Measurements from ENCODE around the gene TBL3. TPM values are rescaled to one million over a fixed set of nuclear protein-coding genes. Genes with fewer than 3 reads are reported as not detected.

Gene TBL3
- total and polyA plus RNA-seq, 2 donors (not counting 1 experiment from before 2014, with no cell fraction given), result 31.9 to 52.2 TPM

DNA sequence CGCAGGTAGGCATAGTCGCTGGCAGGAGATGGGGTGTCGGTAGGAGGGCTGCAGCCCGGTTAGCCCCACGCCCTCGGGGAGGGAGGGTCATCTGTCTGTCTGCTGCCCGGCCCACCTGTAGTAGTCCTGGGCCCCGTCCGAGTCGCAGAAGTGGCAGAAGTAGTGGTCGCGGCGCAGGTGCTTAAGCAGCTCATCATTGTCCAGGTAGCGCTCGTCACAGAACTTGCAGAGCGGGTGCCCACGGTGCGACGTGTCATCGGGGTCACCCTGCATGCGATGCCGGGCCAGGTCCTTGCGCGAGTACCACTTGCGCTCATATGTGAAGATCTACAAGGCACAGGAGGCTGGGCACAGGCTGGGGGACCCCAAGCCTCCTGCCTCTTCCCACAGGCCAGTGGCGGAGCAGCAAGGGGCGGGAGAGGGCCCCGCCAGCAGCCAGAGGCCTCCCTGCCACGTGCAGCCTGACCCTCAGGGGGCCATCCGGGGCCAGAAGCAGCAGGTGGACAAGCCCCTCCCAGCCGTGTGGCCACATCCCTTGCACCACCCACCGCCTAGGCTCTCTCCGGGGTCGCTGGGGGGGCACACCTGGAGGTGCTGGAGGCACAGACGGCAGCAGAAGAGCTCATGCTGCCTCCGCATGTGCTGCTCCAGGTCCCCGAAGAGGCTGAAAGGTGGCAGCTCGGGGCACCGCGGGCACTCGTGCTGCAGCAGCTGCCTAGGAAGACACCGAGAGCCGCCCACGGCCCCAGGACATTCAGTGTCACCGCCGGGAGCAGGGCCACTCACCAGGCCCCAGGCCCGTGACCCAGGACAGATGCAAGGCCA, 30.8 kb downstream of the TBL3 start:
- Histone ChIP-seq H3K27ac (ENCODE audit: low read length in 2 of 2) (no peak overlapping the region), H3K9me3 (ENCODE audit: control extremely low read depth in 1 of 3, control insufficient read depth in 2 of 3, insufficient read depth in 1 of 3, low read length in 2 of 3) (no peaks in the 10 kb centered on the region), H4K20me1 (ENCODE audit: control insufficient read depth, insufficient read depth, low read length, poor library complexity, severe bottlenecking) (peaks cover 72% of the 10 kb centered on the region), H3K36me3 (replicated peaks in 1 of 2; ENCODE audit: control extremely low read depth in 1 of 2, control insufficient read depth in 1 of 2, extremely low read depth in 1 of 2, insufficient read depth in 2 of 2, low read length in 1 of 2) (peaks cover 0 to 54% of the 10 kb centered on the region in 2 experiments), H3K9ac (ENCODE audit: low read length) (no peak overlapping the region), H3K79me2 (ENCODE audit: control insufficient read depth, insufficient read depth, low read length) (peaks cover 54% of the 10 kb centered on the region), H2AFZ (ENCODE audit: insufficient read depth, low read depth, low read length, poor library complexity, severe bottlenecking) (no peak overlapping the region), H3K4me2 (replicated peaks; ENCODE audit: low read depth, low read length, poor library complexity, severe bottlenecking) (no peak overlapping the region), H3K27me3 (replicated peaks in 1 of 4; ENCODE audit: control extremely low read depth in 1 of 4, control insufficient read depth in 3 of 4, insufficient read depth in 4 of 4, low read length in 3 of 4) (no peaks in the 10 kb centered on the region), H3K4me3 (ENCODE audit: control extremely low read depth in 1 of 5, extremely low read depth in 1 of 5, insufficient read depth in 1 of 5, low read depth in 2 of 5, low read length in 4 of 5) (no peak overlapping the region), H3K4me1 (ENCODE audit: control insufficient read depth in 2 of 2, insufficient read depth in 2 of 2, low read length in 2 of 2) (peaks cover 19 to 30% of the 10 kb centered on the region in 2 donors)
- Mint-ChIP-seq H3K27ac (no peak overlapping the region), H3K9me3 (ENCODE audit: insufficient read depth) (no peaks in the 10 kb centered on the region), H3K4me3 (no peak overlapping the region), H3K4me1 (peaks cover 28% of the 10 kb centered on the region), H3K27me3 (no peaks in the 10 kb centered on the region)
- DNase-seq (no peak), ATAC-seq (ENCODE audit: low read depth) (no peak)
- 97% methylated on average over 47 of the region's 47 CpGs for WGBS (ENCODE audit: insufficient coverage)
- no peak for TF ChIP-seq EZH2 (IDR thresholded peaks at IDR 0.05; ENCODE audit: borderline replicate concordance, insufficient read depth, low read depth, low read length, poor library complexity, severe bottlenecking)
- TF ChIP-seq, protein P1, sequence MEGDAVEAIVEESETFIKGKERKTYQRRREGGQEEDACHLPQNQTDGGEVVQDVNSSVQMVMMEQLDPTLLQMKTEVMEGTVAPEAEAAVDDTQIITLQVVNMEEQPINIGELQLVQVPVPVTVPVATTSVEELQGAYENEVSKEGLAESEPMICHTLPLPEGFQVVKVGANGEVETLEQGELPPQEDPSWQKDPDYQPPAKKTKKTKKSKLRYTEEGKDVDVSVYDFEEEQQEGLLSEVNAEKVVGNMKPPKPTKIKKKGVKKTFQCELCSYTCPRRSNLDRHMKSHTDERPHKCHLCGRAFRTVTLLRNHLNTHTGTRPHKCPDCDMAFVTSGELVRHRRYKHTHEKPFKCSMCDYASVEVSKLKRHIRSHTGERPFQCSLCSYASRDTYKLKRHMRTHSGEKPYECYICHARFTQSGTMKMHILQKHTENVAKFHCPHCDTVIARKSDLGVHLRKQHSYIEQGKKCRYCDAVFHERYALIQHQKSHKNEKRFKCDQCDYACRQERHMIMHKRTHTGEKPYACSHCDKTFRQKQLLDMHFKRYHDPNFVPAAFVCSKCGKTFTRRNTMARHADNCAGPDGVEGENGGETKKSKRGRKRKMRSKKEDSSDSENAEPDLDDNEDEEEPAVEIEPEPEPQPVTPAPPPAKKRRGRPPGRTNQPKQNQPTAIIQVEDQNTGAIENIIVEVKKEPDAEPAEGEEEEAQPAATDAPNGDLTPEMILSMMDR (IDR thresholded peaks at IDR 0.05), result no peak
- CTCF ChIA-PET, result interaction anchor here (1.3 to 4.9 kb wide), 6 partner anchors 9 to 249 kb away, joined by 5 to 46 read pairs (median 8); partner anchors contain the start of genes ECI1, RAB26 and TRAF7
- POLR2A ChIA-PET, result interaction anchor here (0.6 to 0.8 kb wide), 2 partner anchors 9 to 153 kb away, joined by 3 to 5 read pairs; partner anchors contain the start of gene TRAF7
- intact Hi-C loops (cut with micrococcal nuclease), result no loop called here
